Mucosa of stomach (tissue), 1 donor: ENCODE data around the gene CDKN2D.
"Not testable (repeated sequence)": the region's sequence is repeated elsewhere in the genome, so short reads cannot be mapped to it uniquely, and the experiment has no call there.

Experiments used
- H3K27me3 ChIP-seq: one replicate; pipeline ENCODE4 v1.7.0; 2013; ENCODE audit warnings: mild to moderate bottlenecking, low read length; ENCODE audit not compliant: control insufficient read depth, insufficient read depth
- H3K36me3 ChIP-seq: one replicate; pipeline ENCODE4 v1.7.0; 2013; ENCODE audit warnings: low read length; ENCODE audit not compliant: control insufficient read depth, insufficient read depth
- H3K4me1 ChIP-seq: one replicate; pipeline ENCODE4 v1.7.0; 2013; ENCODE audit warnings: mild to moderate bottlenecking, low read length; ENCODE audit not compliant: control insufficient read depth, insufficient read depth
- H3K4me3 ChIP-seq: one replicate; pipeline ENCODE4 v1.7.0; 2013; ENCODE audit warnings: low read length
- H3K9ac ChIP-seq: one replicate; pipeline ENCODE4 v1.7.0; 2013; ENCODE audit warnings: mild to moderate bottlenecking, low read length, moderate library complexity
- H3K9me3 ChIP-seq: one replicate; pipeline ENCODE4 v1.7.0; 2013; ENCODE audit warnings: mild to moderate bottlenecking, low read length, moderate library complexity; ENCODE audit not compliant: control insufficient read depth
- donor health status: Pancreatic carcinoma.

The CDKN2D gene

DNA sequence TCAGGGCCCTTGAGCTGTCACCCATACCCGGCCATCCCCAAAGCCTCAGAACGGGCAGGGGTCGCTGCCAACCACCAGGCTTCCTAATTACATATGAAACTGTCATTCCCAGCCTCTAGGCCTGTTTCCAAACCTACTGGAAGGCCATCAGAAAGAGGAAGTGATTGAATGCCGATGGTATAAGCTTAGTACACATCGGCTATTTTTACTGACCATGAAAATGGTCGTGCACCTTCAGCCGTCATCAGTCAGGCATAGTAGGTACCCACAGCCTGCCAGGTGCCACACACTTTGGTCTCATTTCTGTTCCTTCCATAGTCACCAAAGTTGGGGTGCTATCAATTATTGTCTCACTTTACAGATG is 13.2 kb downstream of the CDKN2D start:
- H3K4me1 ChIP-seq = no peaks in the 10 kb centered on the region
- no peak overlapping the region for H3K4me3 ChIP-seq
- H3K9me3 ChIP-seq = no peaks in the 10 kb centered on the region
- peaks cover 8% of the 10 kb centered on the region for H3K36me3 ChIP-seq
- H3K27me3 ChIP-seq = no peaks in the 10 kb centered on the region
- H3K9ac ChIP-seq = no peak overlapping the region

DNA sequence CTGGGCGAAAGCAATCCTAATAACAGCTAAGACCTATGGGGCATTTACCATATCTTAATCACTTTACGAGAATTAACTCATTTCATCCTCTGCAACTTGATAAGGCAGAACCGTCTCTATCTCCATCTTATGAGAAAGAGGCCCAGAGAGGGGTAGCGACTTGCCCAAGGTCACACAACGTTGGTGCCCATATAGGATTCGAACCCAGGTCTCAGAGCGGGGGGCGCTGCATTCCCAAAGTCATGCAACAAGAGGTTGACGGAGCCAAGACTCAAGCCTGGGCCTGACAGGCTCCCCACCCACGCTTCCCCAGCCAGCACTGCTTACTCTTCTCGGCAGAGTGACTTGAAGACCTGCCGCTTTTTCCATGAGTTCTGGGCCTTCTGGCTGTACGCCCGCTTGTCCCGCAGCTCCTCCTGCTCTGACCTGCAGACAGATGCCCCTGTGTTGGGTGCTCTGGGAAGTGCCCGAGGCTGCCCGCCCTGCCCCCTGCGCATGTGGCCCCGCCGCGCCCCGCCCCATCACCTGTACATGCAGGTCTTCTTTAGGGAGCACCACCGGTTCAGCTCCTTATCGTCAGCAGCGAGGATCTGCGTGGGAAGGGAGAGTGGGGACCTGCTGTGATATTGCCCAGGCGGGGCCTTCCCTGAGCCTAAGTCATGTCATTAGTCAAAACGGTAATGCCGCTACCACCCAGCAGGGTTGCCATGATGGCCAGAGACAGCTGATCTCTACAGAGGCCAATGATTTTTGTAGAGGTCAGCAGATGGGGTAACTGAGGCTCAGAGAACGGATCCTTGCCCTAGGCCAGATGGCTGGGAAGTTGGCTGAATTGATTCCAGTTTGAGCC is 13.8 kb downstream of the CDKN2D start:
- Histone ChIP-seq H3K27me3 (no peaks in the 10 kb centered on the region), H3K9me3 (no peaks in the 10 kb centered on the region), H3K4me3 (no peak overlapping the region), H3K36me3 (peaks cover 3% of the 10 kb centered on the region), H3K4me1 (no peaks in the 10 kb centered on the region), H3K9ac (no peak overlapping the region)

DNA sequence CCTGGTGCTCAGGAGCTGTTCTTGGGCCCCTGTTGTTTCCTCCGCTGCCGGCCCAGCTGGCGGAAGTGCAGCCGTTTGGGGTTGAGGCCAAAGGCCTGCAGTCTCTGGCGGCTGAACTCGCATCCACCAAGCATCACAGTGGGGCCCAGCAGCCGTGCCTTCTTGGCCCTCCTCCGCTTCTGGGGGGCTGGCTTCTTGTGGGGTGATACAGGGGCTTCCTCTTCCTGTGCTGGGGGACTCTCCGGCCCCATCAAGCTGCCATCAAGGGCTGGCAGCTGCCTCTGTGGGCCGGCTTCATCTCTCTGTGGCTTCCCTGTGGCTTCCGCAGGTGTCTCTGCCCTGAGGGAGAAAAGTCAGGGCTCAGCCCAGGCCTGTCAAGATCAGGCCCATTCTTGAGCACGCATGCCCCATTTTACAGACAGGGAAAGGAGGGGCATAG is 14.8 kb downstream of the CDKN2D start:
- H3K9me3 ChIP-seq = no peaks in the 10 kb centered on the region
- no peaks in the 10 kb centered on the region for H3K36me3 ChIP-seq
- H3K9ac ChIP-seq = no peak overlapping the region
- no peaks in the 10 kb centered on the region for H3K27me3 ChIP-seq
- no peak overlapping the region for H3K4me3 ChIP-seq
- no peaks in the 10 kb centered on the region for H3K4me1 ChIP-seq

DNA sequence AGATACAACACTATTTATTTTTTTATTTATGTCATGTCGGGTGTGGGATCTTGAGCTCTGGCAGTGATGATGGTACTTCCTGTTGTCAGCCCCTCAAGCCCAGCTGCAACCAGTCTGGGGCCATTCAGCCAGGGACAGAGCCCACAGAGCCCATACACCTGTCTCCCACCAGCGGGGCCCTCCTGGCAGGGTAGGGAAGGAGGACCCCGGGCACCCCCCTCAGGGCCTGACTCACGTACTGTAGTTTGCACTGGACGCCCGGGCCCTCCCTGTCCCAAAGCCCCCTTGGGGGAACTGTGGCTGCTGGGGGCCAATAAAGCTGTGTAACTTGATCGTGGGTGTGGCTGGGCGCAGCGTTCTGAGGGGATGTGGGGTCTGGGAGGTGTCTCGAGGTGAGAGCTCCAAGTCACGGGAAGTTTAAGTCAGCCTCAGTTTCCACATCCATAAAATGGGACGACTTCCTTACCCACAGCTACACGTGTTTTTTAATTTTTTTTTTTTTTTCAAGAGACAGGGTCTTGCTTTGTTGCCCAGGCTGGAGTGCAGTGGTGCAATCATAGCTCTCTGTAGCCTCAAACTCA is 15.6 kb downstream of the CDKN2D start:
- H3K4me1 ChIP-seq = no peaks in the 10 kb centered on the region
- no peaks in the 10 kb centered on the region for H3K9me3 ChIP-seq
- no peaks in the 10 kb centered on the region for H3K36me3 ChIP-seq
- no peak overlapping the region for H3K4me3 ChIP-seq
- H3K27me3 ChIP-seq = no peaks in the 10 kb centered on the region
- H3K9ac ChIP-seq = no peak overlapping the region

DNA sequence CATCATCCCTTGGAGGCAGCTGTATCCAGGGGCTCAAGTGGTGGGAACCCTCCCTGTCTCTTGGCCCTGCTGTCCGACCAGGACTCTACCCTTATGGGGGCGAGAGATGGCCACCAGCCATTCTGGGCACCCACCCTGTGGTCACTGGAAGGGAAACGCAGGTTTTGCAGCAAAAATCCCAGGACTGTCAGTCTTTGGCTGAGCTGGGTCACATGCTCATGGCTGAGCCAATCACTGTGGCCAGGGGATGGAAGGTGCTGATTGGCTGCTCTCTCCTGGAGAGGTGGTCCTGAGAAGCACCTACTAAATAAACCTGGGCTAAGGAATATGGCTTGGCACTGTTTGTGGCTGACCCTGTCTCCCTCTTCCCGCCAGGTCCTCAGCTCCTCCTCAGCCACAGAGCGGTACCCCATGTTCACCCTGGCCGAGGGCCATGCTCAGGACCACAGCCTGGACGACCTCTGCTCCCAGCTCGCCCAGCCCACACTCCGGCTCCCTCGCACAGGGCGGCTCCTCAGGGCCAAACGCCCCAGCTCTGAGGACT is 16.2 kb downstream of the CDKN2D start:
- Histone ChIP-seq H3K4me3 (no peak overlapping the region), H3K9ac (no peak overlapping the region), H3K36me3 (no peaks in the 10 kb centered on the region), H3K9me3 (no peaks in the 10 kb centered on the region), H3K27me3 (no peaks in the 10 kb centered on the region), H3K4me1 (no peaks in the 10 kb centered on the region)

DNA sequence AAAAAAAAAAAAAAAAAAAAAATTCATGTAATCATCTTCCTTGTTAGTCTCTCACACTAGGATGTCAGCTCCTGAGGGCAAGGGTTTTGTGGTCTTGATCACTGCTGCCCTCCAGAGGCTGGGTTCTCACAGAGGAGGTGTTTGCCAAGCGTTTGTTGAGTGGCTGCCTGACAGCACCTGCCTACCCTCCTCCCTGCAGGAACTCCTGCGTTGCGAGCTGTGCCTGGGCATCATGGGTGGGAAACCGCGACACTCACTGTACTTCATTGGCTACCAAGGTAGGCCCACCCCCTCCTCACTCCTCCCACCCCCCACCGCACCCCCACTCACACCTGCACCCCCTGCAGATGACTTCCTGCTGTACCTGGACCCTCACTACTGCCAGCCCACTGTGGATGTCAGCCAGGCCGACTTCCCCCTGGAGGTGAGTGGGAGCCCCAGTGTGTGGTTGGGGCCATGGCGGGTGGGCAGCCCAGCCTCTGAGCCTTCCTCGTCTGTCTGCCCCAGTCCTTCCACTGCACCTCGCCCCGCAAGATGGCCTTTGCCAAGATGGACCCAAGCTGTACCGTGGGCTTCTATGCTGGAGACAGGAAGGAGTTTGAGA is 17.0 kb downstream of the CDKN2D start:
- H3K4me1 ChIP-seq = no peaks in the 10 kb centered on the region
- H3K36me3 ChIP-seq = no peaks in the 10 kb centered on the region

DNA sequence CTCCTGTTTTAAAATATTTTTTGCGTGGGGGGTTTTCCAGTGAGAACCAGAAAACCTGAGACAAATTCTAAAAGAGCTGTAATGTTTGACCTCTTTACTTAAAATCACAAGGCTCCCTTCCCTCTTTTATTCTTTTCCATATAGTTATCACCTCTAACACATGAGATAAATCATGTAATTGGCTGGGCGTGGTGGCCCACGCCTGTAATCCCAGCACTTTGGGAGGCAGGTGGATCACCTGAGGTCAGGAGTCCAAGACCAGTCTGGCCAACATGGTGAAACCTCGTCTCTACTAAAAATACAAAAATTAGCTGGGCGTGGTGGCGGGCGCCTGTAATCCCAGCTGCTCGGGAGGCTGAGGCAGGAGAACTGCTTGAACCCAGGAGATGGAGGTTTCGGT is 17.8 kb downstream of the CDKN2D start:
- H3K9ac ChIP-seq, H3K4me3 ChIP-seq, H3K27me3 ChIP-seq, H3K9me3 ChIP-seq, H3K4me1 ChIP-seq, H3K36me3 ChIP-seq: not testable (repeated sequence)

More for the DNA sequence above, 17.0 kb downstream of the CDKN2D start:
- H3K9me3 ChIP-seq = no peaks in the 10 kb centered on the region
- no peaks in the 10 kb centered on the region for H3K27me3 ChIP-seq
- no peak overlapping the region for H3K9ac ChIP-seq
- H3K4me3 ChIP-seq = no peak overlapping the region

DNA sequence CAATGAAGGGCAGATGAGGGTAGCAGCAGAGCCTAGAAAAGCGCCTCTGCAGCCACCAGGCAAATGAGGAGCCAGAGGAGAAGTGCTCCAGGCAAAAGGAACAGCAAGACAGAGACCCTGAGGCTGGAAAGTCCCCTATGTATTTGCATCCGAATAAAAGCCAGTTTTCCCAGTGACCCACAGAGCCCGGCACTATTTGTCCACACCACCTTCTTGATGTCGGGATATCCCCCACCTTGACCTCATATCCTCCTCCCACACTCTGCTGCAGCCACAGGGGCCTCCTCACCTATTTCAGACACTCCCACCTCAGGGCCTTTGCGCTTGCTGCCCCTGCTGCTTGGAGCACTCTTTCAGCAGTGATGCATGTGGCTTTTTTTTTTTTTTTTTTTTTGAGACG is 18.4 kb downstream of the CDKN2D start:
- Histone ChIP-seq H3K4me3 (no peak overlapping the region), H3K9ac (no peak overlapping the region), H3K36me3 (no peaks in the 10 kb centered on the region), H3K9me3 (no peaks in the 10 kb centered on the region), H3K27me3 (no peaks in the 10 kb centered on the region), H3K4me1 (no peaks in the 10 kb centered on the region)

DNA sequence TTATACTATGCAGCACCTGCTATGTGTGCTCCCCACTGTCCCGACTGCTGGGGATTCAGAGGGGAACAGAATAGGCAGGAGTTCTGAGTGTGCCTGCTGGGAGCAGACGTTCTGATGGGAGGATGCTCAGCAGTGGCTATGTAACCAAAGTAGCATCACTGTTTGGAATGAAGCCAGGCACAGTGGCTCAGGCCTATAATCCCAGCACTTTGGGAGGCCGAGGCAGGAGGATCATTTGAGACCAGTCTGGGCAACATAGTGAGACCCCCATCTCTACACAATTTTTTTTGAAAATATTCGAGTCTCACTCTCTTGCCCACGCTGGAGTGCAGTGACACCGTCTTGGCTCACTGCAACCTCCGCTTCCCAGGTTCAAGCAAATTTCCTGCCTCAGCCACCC is 19.0 kb downstream of the CDKN2D start:
- no peak overlapping the region for H3K4me3 ChIP-seq
- H3K9ac ChIP-seq = no peak overlapping the region
- H3K4me1 ChIP-seq = peaks cover 4% of the 10 kb centered on the region
- no peaks in the 10 kb centered on the region for H3K36me3 ChIP-seq
- H3K27me3 ChIP-seq = no peaks in the 10 kb centered on the region
- no peaks in the 10 kb centered on the region for H3K9me3 ChIP-seq

DNA sequence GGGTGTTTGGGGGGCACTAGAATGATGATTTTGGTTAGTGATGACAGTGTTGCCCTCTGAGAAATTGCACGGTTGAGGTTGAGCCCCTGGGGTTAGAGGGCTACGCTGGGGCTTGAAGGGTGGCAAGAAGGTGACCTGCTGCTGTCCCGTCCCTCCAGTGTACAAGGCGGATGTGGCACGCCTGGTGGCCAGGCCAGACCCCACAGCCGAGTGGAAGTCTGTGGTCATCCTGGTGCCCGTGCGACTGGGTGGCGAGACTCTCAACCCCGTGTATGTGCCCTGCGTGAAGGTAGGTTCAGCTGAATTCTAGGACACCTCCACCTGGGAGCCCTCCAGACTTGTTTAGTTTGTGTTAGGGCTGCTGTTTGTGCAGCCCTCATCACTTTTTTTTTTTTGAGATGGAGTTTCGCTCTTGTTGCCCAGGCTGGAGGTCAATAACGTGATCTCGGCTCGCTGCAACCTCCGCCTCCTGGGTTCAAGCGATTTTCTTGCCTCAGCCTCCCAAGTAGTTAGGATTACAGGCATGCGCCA is 20.0 kb downstream of the CDKN2D start:
- Histone ChIP-seq H3K27me3 (no peaks in the 10 kb centered on the region), H3K4me3 (no peak overlapping the region), H3K9ac (no peak overlapping the region), H3K4me1 (peaks cover 6% of the 10 kb centered on the region), H3K36me3 (no peaks in the 10 kb centered on the region), H3K9me3 (no peaks in the 10 kb centered on the region)

DNA sequence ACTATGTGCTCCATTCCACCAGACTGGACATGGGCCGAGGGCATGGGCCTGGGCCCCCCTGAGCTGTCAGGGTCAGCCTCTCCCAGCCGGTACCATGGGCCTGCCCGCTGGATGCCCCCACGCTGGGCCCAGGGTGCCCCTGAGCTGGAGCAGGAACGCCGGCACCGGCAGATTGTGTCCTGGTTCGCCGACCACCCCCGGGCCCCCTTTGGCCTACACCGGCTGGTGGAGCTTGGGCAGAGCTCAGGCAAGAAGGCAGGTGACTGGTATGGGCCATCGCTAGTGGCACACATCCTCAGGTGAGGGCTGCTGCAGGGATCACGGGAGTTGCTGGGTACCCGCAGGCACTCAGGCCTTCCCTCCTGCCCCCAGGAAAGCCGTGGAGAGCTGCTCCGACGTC is 22.0 kb downstream of the CDKN2D start:
- no peaks in the 10 kb centered on the region for H3K9me3 ChIP-seq
- H3K4me3 ChIP-seq = no peak overlapping the region
- peaks cover 6% of the 10 kb centered on the region for H3K4me1 ChIP-seq
- no peaks in the 10 kb centered on the region for H3K27me3 ChIP-seq
- no peak overlapping the region for H3K9ac ChIP-seq
- no peaks in the 10 kb centered on the region for H3K36me3 ChIP-seq

DNA sequence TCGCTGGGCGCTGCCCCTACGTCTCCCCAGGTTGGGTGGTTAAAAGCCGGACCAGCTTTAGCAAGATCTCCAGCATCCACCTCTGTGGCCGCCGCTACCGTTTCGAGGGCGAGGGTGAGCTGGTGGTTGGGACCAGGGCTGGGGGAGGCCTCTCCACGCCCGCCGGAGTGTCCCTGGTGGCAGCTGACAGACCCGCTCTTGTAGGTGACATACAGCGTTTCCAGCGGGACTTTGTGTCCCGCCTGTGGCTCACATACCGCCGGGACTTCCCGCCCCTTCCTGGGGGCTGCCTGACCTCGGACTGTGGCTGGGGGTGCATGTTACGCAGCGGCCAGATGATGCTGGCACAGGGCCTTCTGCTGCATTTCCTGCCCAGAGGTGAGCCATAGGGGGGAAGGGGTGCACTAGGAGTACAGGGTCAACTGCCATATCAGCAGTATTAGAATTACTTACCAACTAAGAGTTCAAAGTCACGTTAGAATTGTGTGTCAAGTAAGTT is 24.0 kb downstream of the CDKN2D start:
- Histone ChIP-seq H3K4me3 (peak overlapping the region; percentile 84), H3K4me1 (peaks cover 6% of the 10 kb centered on the region), H3K9ac (peak overlapping the region; percentile 91)

More for the DNA sequence above, 24.0 kb downstream of the CDKN2D start:
- Histone ChIP-seq H3K9me3 (no peaks in the 10 kb centered on the region), H3K36me3 (no peaks in the 10 kb centered on the region), H3K27me3 (no peaks in the 10 kb centered on the region)
